Stimulated activated memory B cell treated with anti-CD40 and anti-IgM and Interleukin-4, amounts not matched to agents 10 μg/mL and 1 μg/mL and 100 μg/mL, for 72 hours (primary cell): ENCODE data around the gene HYDIN.

ENCODE experiments used
- ATAC-seq: fragments of 150-1000 bp; cut with Tn5 transposase; 2 replicates; pipeline ENCODE4 v1.10.0; 2021
- H3K27ac Mint-ChIP-seq: one replicate; pipeline ENCODE4 v1.8.0; 2022; ENCODE audit warnings: mild to moderate bottlenecking, mixed read lengths
- H3K27me3 Mint-ChIP-seq: one replicate; pipeline ENCODE4 v1.8.0; 2022; ENCODE audit warnings: mixed read lengths
- H3K36me3 Mint-ChIP-seq: one replicate; pipeline ENCODE4 v1.8.0; 2022; ENCODE audit warnings: mixed read lengths
- H3K4me1 Mint-ChIP-seq: one replicate; pipeline ENCODE4 v1.8.0; 2022; ENCODE audit warnings: mixed read lengths
- H3K4me3 Mint-ChIP-seq: one replicate; pipeline ENCODE4 v1.8.0; 2022; ENCODE audit warnings: mild to moderate bottlenecking, moderate library complexity, mixed read lengths
- H3K9me3 Mint-ChIP-seq: one replicate; pipeline ENCODE4 v1.8.0; 2022; ENCODE audit warnings: mixed read lengths

The HYDIN gene

DNA sequence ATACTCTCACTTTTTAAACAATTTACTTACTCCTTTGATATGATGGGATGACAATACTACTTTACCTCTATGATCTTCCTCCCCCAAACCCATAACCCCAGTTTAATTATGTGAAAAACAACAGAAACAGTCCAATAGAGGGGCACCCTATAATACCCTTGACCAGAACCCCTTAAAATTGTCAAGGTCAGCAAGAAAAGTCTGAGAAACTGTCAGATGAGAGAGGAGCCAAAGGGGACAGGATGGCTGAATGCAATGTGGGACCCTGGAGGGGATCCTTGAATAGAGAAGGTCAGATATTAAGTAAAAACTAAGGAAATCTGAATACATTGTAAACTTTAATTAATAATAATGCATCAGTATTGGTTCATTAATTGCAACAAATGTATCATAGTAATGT is 15.8 kb upstream of the HYDIN start:
- Mint-ChIP-seq H3K4me3 (no peak overlapping the region), H3K27me3 (peaks cover 41% of the 10 kb centered on the region)
- ATAC-seq: no peak

DNA sequence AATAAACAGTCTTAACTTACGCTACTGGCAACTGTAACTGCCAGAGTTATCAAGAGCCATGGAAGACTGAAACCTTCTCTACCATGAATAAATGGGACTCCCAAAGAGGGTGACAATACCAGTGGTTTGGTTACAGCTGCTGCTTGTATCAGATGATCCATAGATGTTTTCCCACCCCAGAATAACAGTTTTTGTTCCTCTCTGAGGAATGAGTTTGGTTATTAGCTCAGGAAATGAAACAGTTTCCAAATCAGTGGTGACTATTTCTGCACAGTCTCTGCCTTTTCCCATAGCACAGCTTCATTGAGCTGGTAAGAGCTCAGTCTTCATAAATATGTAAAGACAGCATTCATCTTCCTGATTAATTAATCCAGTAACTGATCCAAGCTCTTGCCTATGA is 14.0 kb upstream of the HYDIN start:
- Mint-ChIP-seq H3K9me3 (no peaks in the 10 kb centered on the region), H3K4me1 (no peaks in the 10 kb centered on the region), H3K27me3 (peaks cover 30% of the 10 kb centered on the region), H3K36me3 (no peaks in the 10 kb centered on the region), H3K4me3 (no peak overlapping the region), H3K27ac (no peak overlapping the region)
- ATAC-seq: no peak

More for the DNA sequence above, 15.8 kb upstream of the HYDIN start:
- no peaks in the 10 kb centered on the region for H3K9me3 Mint-ChIP-seq
- H3K36me3 Mint-ChIP-seq: no peaks in the 10 kb centered on the region
- H3K27ac Mint-ChIP-seq: no peak overlapping the region
- H3K4me1 Mint-ChIP-seq: no peaks in the 10 kb centered on the region

DNA sequence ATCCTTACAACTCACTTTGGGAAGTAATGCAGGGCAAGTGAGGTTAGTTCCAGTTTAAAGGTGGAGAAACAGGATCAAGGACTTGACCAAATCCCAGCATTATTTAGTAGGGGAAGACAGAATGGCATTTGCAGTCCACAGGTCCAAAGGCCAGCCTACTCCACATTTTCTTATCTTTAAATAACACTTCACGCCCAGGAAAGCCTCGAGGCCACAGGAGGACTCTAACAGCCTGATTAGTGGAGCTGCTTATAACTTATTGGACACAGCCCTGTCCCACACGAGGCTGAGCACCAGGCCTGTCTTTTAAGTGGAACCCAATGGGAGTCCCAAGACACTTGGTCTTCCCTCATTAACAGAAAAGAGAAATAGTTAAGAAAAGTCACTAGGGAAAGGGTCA is 12.1 kb upstream of the HYDIN start:
- Mint-ChIP-seq H3K4me1 (no peaks in the 10 kb centered on the region), H3K36me3 (no peaks in the 10 kb centered on the region), H3K27ac (no peak overlapping the region), H3K9me3 (no peaks in the 10 kb centered on the region), H3K4me3 (no peak overlapping the region), H3K27me3 (peaks cover 30% of the 10 kb centered on the region)
- ATAC-seq: no peak

DNA sequence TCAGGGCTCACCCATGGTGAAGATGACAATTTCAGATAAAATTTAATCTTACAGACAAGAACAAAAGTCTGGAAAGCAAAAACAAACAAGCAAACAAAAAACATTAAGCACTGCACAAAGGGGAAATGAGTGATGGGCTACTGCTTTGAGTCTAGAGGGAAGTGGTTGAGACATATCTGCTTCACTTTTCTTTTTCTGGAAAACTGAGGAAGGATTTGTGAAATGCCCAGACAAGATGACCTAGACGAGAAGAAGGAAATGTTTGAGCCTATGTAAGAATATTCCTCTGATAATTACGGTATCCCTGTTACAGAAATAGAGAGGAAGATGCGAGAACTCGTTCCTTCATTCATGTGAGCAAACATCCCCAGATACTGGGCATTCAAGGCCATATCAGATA is 11.5 kb upstream of the HYDIN start:
- Mint-ChIP-seq H3K4me1 (no peaks in the 10 kb centered on the region), H3K27me3 (peaks cover 33% of the 10 kb centered on the region), H3K9me3 (no peaks in the 10 kb centered on the region), H3K36me3 (no peaks in the 10 kb centered on the region), H3K4me3 (no peak overlapping the region), H3K27ac (no peak overlapping the region)
- no peak for ATAC-seq

DNA sequence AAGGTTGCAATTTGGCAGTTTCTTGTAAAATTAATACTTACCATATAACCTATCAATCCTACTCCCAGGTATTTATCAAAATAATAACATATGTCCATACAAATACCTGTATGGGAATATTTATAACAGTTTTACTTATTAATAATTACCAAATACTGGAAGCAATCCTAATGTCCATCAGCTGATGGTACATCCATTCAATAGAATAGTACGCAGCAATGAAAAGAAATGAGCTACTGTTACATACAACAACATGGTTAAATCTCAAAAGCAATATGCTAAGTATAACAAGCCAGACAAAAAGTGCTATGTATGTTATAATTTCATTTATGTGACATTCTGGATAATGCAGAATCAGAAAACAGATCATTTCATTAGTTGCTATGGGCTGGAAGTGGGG is 1.2 kb downstream of the HYDIN start:
- Mint-ChIP-seq H3K4me1 (no peaks in the 10 kb centered on the region), H3K9me3 (peaks cover 14% of the 10 kb centered on the region), H3K27me3 (peaks cover 34% of the 10 kb centered on the region), H3K4me3 (no peak overlapping the region), H3K36me3 (no peaks in the 10 kb centered on the region), H3K27ac (no peak overlapping the region)
- ATAC-seq: no peak

DNA sequence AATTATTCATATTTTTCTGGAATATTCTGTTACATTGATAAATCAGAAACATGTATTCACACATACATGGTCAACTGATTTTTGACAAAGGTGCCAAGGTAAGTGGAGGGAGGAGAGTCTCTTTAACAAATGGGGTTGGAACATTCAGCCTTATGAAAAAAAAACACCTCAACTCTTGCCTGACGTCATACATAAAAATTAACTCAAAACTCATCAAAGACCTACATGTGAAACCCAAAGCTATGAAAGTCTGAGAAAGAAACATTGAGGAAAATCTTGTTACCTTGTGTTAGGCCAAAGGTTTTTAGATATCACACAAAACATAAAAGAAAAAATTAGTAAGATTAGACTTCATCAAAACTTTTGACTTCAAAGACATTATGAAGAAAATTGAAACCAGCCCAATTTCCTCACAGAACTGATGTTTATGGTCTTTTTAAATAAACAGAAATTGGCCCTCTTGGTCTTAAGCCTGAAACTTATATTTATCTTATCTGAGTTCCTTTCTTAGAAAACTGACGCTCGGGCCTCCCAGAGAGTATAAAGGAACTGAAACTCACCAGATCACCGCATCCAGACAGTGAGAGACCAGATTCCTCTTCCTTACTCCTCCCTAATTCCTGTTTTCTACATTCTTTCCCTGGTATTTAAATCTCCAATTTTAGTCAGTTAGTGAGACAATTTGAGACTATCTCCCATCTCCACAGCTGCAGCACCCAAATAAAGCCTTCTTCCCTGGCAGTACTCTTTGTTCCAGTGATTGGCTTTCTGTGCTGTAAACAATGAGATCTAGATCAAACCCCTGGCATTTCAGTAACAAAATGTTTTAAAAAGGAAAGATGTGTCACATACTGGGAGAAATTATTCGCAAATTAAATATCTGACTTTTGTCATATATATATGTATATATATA is 4.0 kb downstream of the HYDIN start:
- peaks cover 20% of the 10 kb centered on the region for H3K27me3 Mint-ChIP-seq
- no peak for ATAC-seq
- H3K36me3 Mint-ChIP-seq: no peaks in the 10 kb centered on the region
- no peak overlapping the region for H3K27ac Mint-ChIP-seq
- no peak overlapping the region for H3K4me3 Mint-ChIP-seq
- H3K9me3 Mint-ChIP-seq: peaks cover 26% of the 10 kb centered on the region
- no peaks in the 10 kb centered on the region for H3K4me1 Mint-ChIP-seq

DNA sequence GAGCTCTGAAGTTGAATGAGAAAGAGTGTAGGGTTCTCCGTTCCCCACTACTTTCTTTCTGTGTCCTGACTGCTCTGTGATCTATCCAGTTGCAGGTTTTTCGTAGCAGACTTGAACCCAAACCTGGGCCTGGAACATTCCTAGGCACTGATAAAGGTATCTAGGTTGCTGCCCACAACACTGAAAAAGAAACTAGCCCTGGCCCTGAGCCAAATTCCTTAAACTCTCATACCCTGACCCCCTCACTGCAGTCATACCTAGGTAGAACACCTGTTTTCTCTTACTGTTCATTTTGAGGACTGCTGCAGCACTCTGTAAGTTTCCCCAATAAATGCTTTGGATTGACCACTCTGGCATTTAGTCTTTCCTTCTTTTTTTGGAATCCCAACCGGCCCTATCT is 5.4 kb downstream of the HYDIN start:
- H3K9me3 Mint-ChIP-seq: peaks cover 26% of the 10 kb centered on the region
- H3K36me3 Mint-ChIP-seq: no peaks in the 10 kb centered on the region

DNA sequence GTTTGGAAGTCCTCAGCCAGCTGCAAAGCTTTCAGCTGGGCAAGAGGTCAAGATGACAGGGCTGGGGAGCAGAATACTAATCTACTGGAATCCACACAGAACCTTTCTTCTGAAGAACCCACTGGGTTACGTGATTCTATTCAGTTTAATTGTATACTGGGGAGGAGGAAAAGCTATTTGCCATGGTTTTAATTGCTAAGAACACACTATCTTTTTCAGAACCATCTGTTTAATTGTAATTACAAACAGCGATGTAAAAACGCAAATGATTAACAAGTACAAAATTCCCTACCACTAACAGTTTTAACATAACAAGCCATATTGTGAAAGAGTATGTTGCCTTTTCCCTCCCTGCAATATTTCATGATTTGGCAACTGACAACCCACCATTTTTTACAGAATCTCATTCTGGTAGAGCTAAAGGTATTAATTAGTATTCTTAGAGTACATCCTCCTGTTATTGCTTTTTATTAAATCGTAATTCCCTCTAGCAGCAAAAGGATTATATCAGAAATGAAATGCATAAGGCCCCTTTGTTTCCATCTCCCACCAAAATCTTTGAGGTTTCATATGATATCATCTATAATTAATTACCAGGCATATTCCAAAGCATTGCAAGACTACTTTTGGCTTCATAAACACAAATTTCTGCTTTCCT is 12.1 kb downstream of the HYDIN start:
- no peak overlapping the region for H3K27ac Mint-ChIP-seq
- H3K36me3 Mint-ChIP-seq: no peaks in the 10 kb centered on the region
- no peak overlapping the region for H3K4me3 Mint-ChIP-seq
- H3K27me3 Mint-ChIP-seq: no peaks in the 10 kb centered on the region
- ATAC-seq: no peak
- H3K9me3 Mint-ChIP-seq: peaks cover 9% of the 10 kb centered on the region
- H3K4me1 Mint-ChIP-seq: no peaks in the 10 kb centered on the region

More for the DNA sequence above, 5.4 kb downstream of the HYDIN start:
- Mint-ChIP-seq H3K4me3 (no peak overlapping the region), H3K4me1 (no peaks in the 10 kb centered on the region), H3K27ac (no peak overlapping the region), H3K27me3 (peaks cover 7% of the 10 kb centered on the region)
- ATAC-seq: no peak

DNA sequence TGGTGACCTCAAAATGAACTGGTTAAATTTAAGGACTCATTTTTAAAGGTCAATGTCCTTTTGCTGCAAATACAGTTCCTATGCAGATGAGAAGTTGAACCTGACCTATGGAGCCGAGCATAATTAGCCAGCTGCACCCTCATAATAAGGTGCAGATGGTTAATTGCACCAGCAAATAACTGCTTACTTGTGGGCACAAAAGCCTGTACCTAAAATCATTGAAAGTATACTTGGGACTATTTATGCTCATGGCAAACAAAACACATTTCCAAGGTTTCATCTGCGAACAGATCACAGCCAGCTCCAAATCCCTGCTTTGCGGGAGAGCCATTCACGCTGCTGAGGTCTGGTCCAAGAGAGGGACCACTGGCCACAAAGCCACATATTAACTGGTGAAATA is 13.0 kb downstream of the HYDIN start:
- Mint-ChIP-seq H3K36me3 (no peaks in the 10 kb centered on the region), H3K27me3 (no peaks in the 10 kb centered on the region)

DNA sequence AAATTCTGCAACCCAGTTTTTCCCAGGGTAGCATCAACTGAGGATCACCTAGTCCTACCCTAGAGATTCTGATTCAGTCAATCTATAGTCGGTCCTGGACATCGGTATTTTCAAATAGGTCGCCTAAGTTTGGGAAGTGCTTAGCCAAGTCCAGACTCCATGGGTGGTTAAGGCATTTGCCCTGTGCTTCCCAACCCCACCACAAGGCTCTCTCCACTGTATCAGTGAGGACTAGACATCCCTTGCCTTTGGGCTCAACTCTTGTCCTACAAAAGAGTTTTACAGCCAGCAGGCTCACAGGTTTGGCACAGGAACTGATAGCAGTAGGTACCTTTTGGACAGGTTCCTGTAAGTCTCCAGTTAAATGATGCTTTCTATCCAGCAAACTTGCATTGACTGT is 13.8 kb downstream of the HYDIN start:
- no peak overlapping the region for H3K27ac Mint-ChIP-seq
- ATAC-seq: no peak
- H3K36me3 Mint-ChIP-seq: no peaks in the 10 kb centered on the region
- no peaks in the 10 kb centered on the region for H3K4me1 Mint-ChIP-seq
- no peak overlapping the region for H3K4me3 Mint-ChIP-seq
- peaks cover under 1% of the 10 kb centered on the region for H3K9me3 Mint-ChIP-seq
- H3K27me3 Mint-ChIP-seq: peaks cover 2% of the 10 kb centered on the region

More for the DNA sequence above, 13.0 kb downstream of the HYDIN start:
- no peak overlapping the region for H3K27ac Mint-ChIP-seq
- H3K4me3 Mint-ChIP-seq: no peak overlapping the region
- no peak for ATAC-seq
- no peaks in the 10 kb centered on the region for H3K4me1 Mint-ChIP-seq
- peaks cover 6% of the 10 kb centered on the region for H3K9me3 Mint-ChIP-seq

DNA sequence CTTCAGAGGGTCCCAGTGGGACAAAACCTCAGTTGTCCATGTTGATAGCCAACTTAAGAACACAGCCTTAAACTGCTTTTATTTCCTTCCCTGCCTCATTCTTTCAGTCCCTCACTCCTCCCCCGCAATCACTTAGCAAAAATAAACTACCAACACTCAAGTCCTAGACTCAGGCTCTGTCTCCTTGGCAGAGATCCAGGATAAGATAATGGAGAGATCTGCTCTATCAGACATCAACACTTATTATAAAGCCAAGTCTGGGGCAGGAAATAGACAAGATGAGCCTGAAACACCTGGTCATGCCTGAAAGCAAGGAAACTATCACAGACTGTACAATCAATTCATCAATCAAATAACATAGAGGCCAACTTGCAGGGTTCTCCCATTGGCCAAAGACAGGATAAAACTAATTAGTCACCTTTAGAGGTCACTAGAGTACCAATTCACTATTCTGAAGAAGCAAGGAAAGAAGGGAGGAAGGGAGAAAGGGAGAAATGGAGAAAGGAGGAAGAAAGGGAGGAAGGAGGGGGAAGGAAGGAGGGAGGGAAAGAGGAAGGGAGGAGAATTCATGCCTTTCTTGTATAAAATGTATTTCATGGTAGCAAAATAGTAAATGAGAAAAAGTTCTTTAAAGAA is 15.7 kb downstream of the HYDIN start:
- Mint-ChIP-seq H3K4me3 (no peak overlapping the region), H3K9me3 (peaks cover 7% of the 10 kb centered on the region), H3K4me1 (no peaks in the 10 kb centered on the region), H3K27me3 (peaks cover 8% of the 10 kb centered on the region), H3K36me3 (no peaks in the 10 kb centered on the region), H3K27ac (no peak overlapping the region)
- no peak for ATAC-seq

DNA sequence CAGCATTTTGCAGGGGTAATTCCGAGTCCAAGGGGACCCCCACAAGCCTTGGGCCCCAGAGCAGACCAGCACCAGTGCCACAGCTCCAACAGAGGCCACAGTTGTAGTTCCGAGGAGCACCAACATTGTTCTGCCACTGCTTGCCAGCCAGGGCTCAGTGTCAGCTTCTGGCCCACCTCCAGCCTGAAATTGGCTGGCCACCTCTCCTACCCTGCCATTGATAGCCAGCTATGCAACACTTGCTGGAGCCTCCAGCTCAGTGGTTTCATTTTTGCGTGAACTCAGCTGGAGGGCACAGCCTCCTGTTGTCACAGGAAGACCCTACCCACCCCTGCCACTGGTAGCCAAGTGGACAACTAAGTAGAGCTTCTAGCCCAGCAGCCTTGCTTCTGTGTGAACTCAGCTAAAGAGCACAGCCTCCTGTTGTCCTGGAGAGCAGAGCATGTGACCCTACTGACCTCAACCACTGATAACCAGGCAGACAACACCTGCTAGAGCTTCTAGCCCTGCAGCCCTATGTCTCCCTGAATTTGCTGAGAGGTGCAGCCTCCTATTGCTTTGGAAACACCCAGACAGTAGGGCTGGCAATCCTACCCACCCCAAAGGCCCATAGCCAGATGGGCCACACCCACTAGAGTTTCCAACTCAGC is 24.9 kb downstream of the HYDIN start:
- ATAC-seq: no peak
- Mint-ChIP-seq H3K4me1 (no peaks in the 10 kb centered on the region), H3K4me3 (no peak overlapping the region), H3K36me3 (no peaks in the 10 kb centered on the region), H3K27ac (no peak overlapping the region), H3K27me3 (peaks cover 37% of the 10 kb centered on the region), H3K9me3 (peaks cover 28% of the 10 kb centered on the region)

DNA sequence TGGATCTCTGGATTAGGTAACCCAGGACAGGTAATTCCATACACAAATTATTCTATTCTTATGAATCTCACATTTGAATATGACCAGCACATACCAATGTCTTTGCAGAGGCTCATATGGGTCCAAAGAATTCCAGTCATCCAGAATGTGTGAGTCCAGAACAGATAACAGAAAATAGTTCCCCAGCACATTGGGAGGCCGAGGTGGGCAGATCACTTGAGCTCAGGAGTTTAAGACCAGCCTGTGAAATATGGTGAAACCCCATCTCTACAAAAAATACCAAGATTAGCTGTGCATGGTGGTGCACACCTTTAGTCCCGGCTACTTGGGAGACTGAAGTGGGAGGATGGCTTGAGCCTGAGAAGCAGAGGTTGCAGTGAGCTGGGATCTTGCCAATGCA is 26.9 kb downstream of the HYDIN start:
- no peaks in the 10 kb centered on the region for H3K36me3 Mint-ChIP-seq
- H3K4me3 Mint-ChIP-seq: no peak overlapping the region
- H3K9me3 Mint-ChIP-seq: peaks cover 30% of the 10 kb centered on the region
- no peak overlapping the region for H3K27ac Mint-ChIP-seq
- no peak for ATAC-seq
- peaks cover 45% of the 10 kb centered on the region for H3K27me3 Mint-ChIP-seq
- H3K4me1 Mint-ChIP-seq: no peaks in the 10 kb centered on the region

DNA sequence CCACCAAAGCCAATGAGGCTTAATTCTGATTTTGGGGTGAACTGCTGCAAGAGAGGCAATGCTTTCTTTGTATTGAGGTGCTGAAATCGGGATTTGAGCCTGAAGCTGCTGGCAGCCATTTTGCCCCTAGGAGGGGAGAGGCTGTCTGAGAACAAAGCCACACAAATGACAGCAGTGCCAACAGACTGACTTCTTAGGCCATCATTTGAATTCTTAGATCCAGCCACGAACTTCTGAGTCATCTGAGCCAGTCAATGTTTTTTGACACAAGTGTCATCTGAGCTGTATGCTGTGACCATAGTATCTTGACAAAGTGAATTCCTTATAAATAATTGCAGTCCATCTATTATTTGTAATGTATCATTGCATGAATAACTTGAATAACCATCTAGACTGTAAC is 29.0 kb downstream of the HYDIN start:
- no peak for ATAC-seq
- Mint-ChIP-seq H3K9me3 (peaks cover 22% of the 10 kb centered on the region), H3K4me1 (no peaks in the 10 kb centered on the region), H3K36me3 (no peaks in the 10 kb centered on the region), H3K27ac (no peak overlapping the region), H3K27me3 (peaks cover 30% of the 10 kb centered on the region), H3K4me3 (no peak overlapping the region)

DNA sequence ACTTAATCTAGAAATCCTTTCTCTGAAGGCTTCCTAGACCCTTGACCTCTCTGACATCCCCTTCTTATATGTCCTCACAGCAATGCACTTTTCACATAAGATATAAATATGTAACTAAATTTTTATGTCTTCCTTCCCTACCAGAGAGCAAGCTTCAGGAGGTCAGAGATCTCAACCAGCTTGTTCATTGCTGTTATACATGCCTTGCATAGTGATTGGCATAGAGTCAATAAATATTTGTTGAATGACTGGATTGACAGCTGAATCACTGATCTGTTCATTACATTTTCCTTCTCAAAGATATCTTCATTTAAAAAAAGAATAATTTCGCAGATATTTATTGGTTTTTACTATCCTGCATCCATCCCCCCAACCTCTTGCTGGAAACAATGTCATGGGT is 29.5 kb downstream of the HYDIN start:
- no peak overlapping the region for H3K4me3 Mint-ChIP-seq
- ATAC-seq: no peak
- H3K27me3 Mint-ChIP-seq: peaks cover 25% of the 10 kb centered on the region
- no peak overlapping the region for H3K27ac Mint-ChIP-seq
- H3K36me3 Mint-ChIP-seq: no peaks in the 10 kb centered on the region
- H3K9me3 Mint-ChIP-seq: peaks cover 17% of the 10 kb centered on the region
- H3K4me1 Mint-ChIP-seq: no peaks in the 10 kb centered on the region
